Epithelial cell of proximal tubule (primary cell): ENCODE measurements around the gene PLCB1. TPM values are rescaled to one million over a fixed set of nuclear protein-coding genes. Genes with fewer than 3 reads are reported as not detected.
"Not testable (repeated sequence)": the region's sequence is repeated elsewhere in the genome, so short reads cannot be mapped to it uniquely, and the experiment has no call there.

Source experiments
- DNase-seq: peaks from one replicate; pipeline ENCODE4 v3.0.0-alpha.2; 2011; ENCODE audit warnings: low read depth
- H3K4me3 ChIP-seq: 2 replicates; pipeline ENCODE4 v1.5.1; 2011; ENCODE audit warnings: low read depth, mild to moderate bottlenecking, low read length
- CTCF ChIP-seq: conservative IDR thresholded peaks from 2 replicates; pipeline ENCODE4 v1.5.1; 2012; ENCODE audit warnings: low read depth, mild to moderate bottlenecking, low read length
- total RNA-seq: library from RNA; depleted of rRNA; stranded (reverse); fragments of >200 nt; gene quantifications from 2 replicates; pipeline ENCODE4 v1.2.3, GENCODE V29; 2015

Gene PLCB1
- total RNA-seq, 1 donor from 2014 or later = 2.2 TPM

- H3K4me3 ChIP-seq = no peak overlapping the region
- no peak for DNase-seq
- TF ChIP-seq CTCF = no peak
Measured at GRCh38 chr20:8344106-8344505, 212.0 kb downstream of the PLCB1 start.

- no peak for DNase-seq
- no peak for TF ChIP-seq CTCF
- no peak overlapping the region for H3K4me3 ChIP-seq
Measured at GRCh38 chr20:8344631-8345030, 212.6 kb downstream of the PLCB1 start.

GRCh38 chr20:8346700-8347270 lies 214.7 kb downstream of the PLCB1 start:
- no peak overlapping the region for H3K4me3 ChIP-seq
- DNase-seq = no peak
- TF ChIP-seq CTCF = no peak

GRCh38 chr20:8350225-8350624 lies 218.2 kb downstream of the PLCB1 start:
- DNase-seq, H3K4me3 ChIP-seq: not testable (repeated sequence)

GRCh38 chr20:8352486-8352885 lies 220.4 kb downstream of the PLCB1 start:
- H3K4me3 ChIP-seq = no peak overlapping the region
- DNase-seq = no peak
- TF ChIP-seq CTCF = no peak

GRCh38 chr20:8353512-8353911 lies 221.4 kb downstream of the PLCB1 start:
- no peak for TF ChIP-seq CTCF
- no peak for DNase-seq

GRCh38 chr20:8355453-8355852 lies 223.4 kb downstream of the PLCB1 start:
- TF ChIP-seq CTCF = no peak
- H3K4me3 ChIP-seq = no peak overlapping the region
- no peak for DNase-seq

More at GRCh38 chr20:8353512-8353911, 221.4 kb downstream of the PLCB1 start:
- no peak overlapping the region for H3K4me3 ChIP-seq

GRCh38 chr20:8356806-8357205 lies 224.7 kb downstream of the PLCB1 start:
- no peak overlapping the region for H3K4me3 ChIP-seq
- no peak for DNase-seq
- TF ChIP-seq CTCF = no peak
